ENCODE measurements around the gene HORMAD2.
"Not testable (repeated sequence)": the region's sequence is repeated elsewhere in the genome, so short reads cannot be mapped to it uniquely, and the experiment has no call there.

DNA sequence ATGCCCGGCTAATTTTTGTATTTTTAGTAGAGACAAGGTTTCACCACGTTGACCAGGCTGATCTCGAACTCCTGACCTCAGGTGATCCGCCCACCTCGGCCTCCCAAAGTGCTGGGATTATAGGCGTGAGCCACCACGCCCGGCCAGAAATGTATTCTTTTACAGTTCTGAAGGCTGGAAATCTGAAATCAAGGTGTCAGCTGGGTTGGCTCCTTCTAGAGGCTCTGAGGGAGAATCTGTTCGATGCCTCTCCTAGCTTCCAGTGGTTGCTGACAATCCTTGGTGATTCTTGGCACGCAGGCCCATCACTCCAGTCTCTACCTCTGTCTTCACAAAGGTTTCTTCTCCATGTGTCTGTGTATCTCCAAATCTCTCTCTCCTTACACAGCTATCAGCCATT lies 120.6 kb downstream of the HORMAD2 start:
- not testable (repeated sequence) for TF ChIP-seq EZH2 (IDR thresholded peaks at IDR 0.05; ENCODE audit: insufficient read depth, poor library complexity, severe bottlenecking); EZH2phosphoT487 (IDR thresholded peaks at IDR 0.05; ENCODE audit: insufficient read depth, low read depth)
